ENCODE measurements around the gene SMAP1.
A peak's percentile ranks its signal among the peaks of the same experiment; 100 is the strongest.

The SMAP1 gene

GRCh38 chr6:70673054-70673453 lies 5.4 kb downstream of the SMAP1 start:
- no peak for TF ChIP-seq AEBP2 (tag by site-specific recombination; IDR thresholded peaks at IDR 0.05; ENCODE audit: borderline replicate concordance)
- TF ChIP-seq ZNF362 (tag by site-specific recombination; IDR thresholded peaks at IDR 0.05), result no peak
- no peak for TF ChIP-seq HOXD13 (CRISPR knock-in tag; IDR thresholded peaks at IDR 0.05; ENCODE audit: borderline replicate concordance)
- TF ChIP-seq MZF1 (tag by site-specific recombination; IDR thresholded peaks at IDR 0.05; ENCODE audit: borderline replicate concordance), result no peak
- TF ChIP-seq ZNF596 (tag by site-specific recombination; IDR thresholded peaks at IDR 0.05), result no peak
- TF ChIP-seq, protein P1, sequence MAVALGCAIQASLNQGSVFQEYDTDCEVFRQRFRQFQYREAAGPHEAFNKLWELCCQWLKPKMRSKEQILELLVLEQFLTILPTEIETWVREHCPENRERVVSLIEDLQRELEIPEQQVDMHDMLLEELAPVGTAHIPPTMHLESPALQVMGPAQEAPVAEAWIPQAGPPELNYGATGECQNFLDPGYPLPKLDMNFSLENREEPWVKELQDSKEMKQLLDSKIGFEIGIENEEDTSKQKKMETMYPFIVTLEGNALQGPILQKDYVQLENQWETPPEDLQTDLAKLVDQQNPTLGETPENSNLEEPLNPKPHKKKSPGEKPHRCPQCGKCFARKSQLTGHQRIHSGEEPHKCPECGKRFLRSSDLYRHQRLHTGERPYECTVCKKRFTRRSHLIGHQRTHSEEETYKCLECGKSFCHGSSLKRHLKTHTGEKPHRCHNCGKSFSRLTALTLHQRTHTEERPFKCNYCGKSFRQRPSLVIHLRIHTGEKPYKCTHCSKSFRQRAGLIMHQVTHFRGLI (tag by site-specific recombination; IDR thresholded peaks at IDR 0.05), result no peak
- no peak for TF ChIP-seq RBAK (tag by site-specific recombination; IDR thresholded peaks at IDR 0.05)
- no peak overlapping the region for H3K4me3 ChIP-seq (ENCODE audit: low read depth, low read length)
- H3K9me3 ChIP-seq (ENCODE audit: control insufficient read depth, insufficient read depth, low read depth, low read length), result no peaks in the 10 kb centered on the region
- peaks cover 15% of the 10 kb centered on the region for H3K4me1 ChIP-seq (ENCODE audit: control insufficient read depth, insufficient read depth, low read length)
- peaks cover 0 to 4% of the 10 kb centered on the region in 2 experiments; a peak in 2 of 3 replicates for H3K36me3 ChIP-seq (ENCODE audit: control insufficient read depth in 2 of 2, insufficient read depth in 1 of 2, low read length in 2 of 2)
- no peak overlapping the region for H3K27ac ChIP-seq (ENCODE audit: extremely low read depth, low read depth, low read length)
- ChIA-PET CTCF (interaction anchor here (0.6 to 2.4 kb wide), 12 partner anchors 8 to 707 kb away, joined by 3 to 18 read pairs (median 4); no protein-coding TSS in a partner anchor), POLR2A (interaction anchor here (0.6 to 0.7 kb wide), 2 partner anchors 20 to 67 kb away, joined by 3 to 4 read pairs; no protein-coding TSS in a partner anchor)

DNA sequence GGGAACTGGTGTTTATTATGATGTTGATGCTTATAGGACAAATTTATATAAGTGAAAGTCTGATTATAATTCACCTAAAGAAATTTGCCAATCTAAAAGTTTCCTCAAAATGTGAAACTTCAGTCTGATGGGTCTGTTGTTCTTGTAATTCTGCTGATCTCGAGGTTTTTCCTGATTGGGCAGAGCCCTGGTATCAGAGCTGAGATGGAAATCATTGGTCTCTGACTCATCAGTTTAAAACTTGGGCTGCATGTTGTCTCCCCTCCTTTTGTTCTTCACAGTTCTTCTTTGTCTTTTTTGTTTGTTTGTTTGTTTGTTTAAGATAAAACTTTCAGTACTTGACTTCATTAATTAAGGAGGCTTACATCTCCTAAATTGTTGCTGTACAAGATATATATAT lies 5.9 kb downstream of the SMAP1 start:
- ChIA-PET POLR2A (no interaction called here), CTCF (interaction anchor here (0.6 to 2.4 kb wide), 7 partner anchors 9 to 297 kb away, joined by 3 to 18 read pairs (median 4); no protein-coding TSS in a partner anchor)
- peaks cover 15% of the 10 kb centered on the region for H3K4me1 ChIP-seq (ENCODE audit: control insufficient read depth, insufficient read depth, low read length)
- H3K27ac ChIP-seq (ENCODE audit: extremely low read depth, low read depth, low read length), result no peak overlapping the region
- H3K36me3 ChIP-seq (ENCODE audit: control insufficient read depth in 2 of 2, insufficient read depth in 1 of 2, low read length in 2 of 2), result peaks cover 0 to 4% of the 10 kb centered on the region in 2 experiments; a peak in 2 of 3 replicates
- no peak overlapping the region for H3K4me3 ChIP-seq (ENCODE audit: low read depth, low read length)
- H3K9me3 ChIP-seq (ENCODE audit: control insufficient read depth, insufficient read depth, low read depth, low read length), result no peaks in the 10 kb centered on the region
- TF ChIP-seq ZNF335 (tag by site-specific recombination; conservative IDR thresholded peaks at IDR 0.05) (no peak), ZNF184 (tag by site-specific recombination; IDR thresholded peaks at IDR 0.05) (no peak), MEIS1 (CRISPR knock-in tag; IDR thresholded peaks at IDR 0.05; ENCODE audit: borderline replicate concordance) (no peak), ZNF473 (tag by site-specific recombination; IDR thresholded peaks at IDR 0.05) (no peak), ZEB2 (tag by site-specific recombination; IDR thresholded peaks at IDR 0.05) (no peak), ZNF174 (tag by site-specific recombination; IDR thresholded peaks at IDR 0.05) (no peak), ZNF202 (tag by site-specific recombination; IDR thresholded peaks at IDR 0.05; ENCODE audit: borderline replicate concordance) (no peak), ZNF670 (tag by site-specific recombination; IDR thresholded peaks at IDR 0.05; ENCODE audit: low read depth) (no peak), ZNF530 (tag by site-specific recombination; IDR thresholded peaks at IDR 0.05; ENCODE audit: low read depth) (no peak)

- peaks cover 0 to 2% of the 10 kb centered on the region in 2 experiments; a peak in 2 of 3 replicates for H3K36me3 ChIP-seq (ENCODE audit: control insufficient read depth in 2 of 2, insufficient read depth in 1 of 2, low read length in 2 of 2)
- H3K9me3 ChIP-seq (ENCODE audit: control insufficient read depth, insufficient read depth, low read depth, low read length), result no peaks in the 10 kb centered on the region
- no peak overlapping the region for H3K27ac ChIP-seq (ENCODE audit: extremely low read depth, low read depth, low read length)
- CTCF ChIA-PET, result no interaction called here
- no peak overlapping the region for H3K4me3 ChIP-seq (ENCODE audit: low read depth, low read length)
- POLR2A ChIA-PET, result no interaction called here
- H3K4me1 ChIP-seq (ENCODE audit: control insufficient read depth, insufficient read depth, low read length), result peaks cover 15% of the 10 kb centered on the region
- no peak for TF ChIP-seq ZNF777 (tag by site-specific recombination; IDR thresholded peaks at IDR 0.05; ENCODE audit: borderline replicate concordance)
- no peak for TF ChIP-seq ZNF707 (tag by site-specific recombination; IDR thresholded peaks at IDR 0.05)
- TF ChIP-seq ZNF621 (tag by site-specific recombination; IDR thresholded peaks at IDR 0.05), result no peak
- no peak for TF ChIP-seq ZNF426 (tag by site-specific recombination; IDR thresholded peaks at IDR 0.05)
- 0 out of 2 replicates have a peak, but pooled peaks have one; percentile 22 for TF ChIP-seq MZF1 (tag by site-specific recombination; IDR thresholded peaks at IDR 0.05; ENCODE audit: borderline replicate concordance)
- TF ChIP-seq ZNF670 (tag by site-specific recombination; IDR thresholded peaks at IDR 0.05; ENCODE audit: low read depth), result no peak
- TF ChIP-seq, protein P2, sequence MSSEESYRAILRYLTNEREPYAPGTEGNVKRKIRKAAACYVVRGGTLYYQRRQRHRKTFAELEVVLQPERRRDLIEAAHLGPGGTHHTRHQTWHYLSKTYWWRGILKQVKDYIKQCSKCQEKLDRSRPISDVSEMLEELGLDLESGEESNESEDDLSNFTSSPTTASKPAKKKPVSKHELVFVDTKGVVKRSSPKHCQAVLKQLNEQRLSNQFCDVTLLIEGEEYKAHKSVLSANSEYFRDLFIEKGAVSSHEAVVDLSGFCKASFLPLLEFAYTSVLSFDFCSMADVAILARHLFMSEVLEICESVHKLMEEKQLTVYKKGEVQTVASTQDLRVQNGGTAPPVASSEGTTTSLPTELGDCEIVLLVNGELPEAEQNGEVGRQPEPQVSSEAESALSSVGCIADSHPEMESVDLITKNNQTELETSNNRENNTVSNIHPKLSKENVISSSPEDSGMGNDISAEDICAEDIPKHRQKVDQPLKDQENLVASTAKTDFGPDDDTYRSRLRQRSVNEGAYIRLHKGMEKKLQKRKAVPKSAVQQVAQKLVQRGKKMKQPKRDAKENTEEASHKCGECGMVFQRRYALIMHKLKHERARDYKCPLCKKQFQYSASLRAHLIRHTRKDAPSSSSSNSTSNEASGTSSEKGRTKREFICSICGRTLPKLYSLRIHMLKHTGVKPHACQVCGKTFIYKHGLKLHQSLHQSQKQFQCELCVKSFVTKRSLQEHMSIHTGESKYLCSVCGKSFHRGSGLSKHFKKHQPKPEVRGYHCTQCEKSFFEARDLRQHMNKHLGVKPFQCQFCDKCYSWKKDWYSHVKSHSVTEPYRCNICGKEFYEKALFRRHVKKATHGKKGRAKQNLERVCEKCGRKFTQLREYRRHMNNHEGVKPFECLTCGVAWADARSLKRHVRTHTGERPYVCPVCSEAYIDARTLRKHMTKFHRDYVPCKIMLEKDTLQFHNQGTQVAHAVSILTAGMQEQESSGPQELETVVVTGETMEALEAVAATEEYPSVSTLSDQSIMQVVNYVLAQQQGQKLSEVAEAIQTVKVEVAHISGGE (tag by site-specific recombination; conservative IDR thresholded peaks at IDR 0.05; ENCODE audit: low read depth), result no peak
- TF ChIP-seq, protein P3, sequence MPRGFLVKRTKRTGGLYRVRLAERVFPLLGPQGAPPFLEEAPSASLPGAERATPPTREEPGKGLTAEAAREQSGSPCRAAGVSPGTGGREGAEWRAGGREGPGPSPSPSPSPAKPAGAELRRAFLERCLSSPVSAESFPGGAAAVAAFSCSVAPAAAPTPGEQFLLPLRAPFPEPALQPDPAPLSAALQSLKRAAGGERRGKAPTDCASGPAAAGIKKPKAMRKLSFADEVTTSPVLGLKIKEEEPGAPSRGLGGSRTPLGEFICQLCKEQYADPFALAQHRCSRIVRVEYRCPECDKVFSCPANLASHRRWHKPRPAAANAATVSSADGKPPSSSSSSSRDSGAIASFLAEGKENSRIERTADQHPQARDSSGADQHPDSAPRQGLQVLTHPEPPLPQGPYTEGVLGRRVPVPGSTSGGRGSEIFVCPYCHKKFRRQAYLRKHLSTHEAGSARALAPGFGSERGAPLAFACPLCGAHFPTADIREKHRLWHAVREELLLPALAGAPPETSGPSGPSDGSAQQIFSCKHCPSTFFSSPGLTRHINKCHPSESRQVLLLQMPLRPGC (tag by site-specific recombination; IDR thresholded peaks at IDR 0.05), result no peak
Observed at GRCh38 chr6:70675822-70676221, 8.1 kb downstream of the SMAP1 start.
